Ascending aorta (tissue), 2 donors: ENCODE results near the gene ATP8A2. TPM values are rescaled to one million over a fixed set of nuclear protein-coding genes. Genes with fewer than 3 reads are reported as not detected.

ENCODE experiments used
- DNase-seq, 2 donors: peaks; one replicate each; pipeline ENCODE4 v3.0.0-alpha.2; 2019; ENCODE audit warnings: low spot score in 2 of 2
- H3K27ac ChIP-seq, 2 donors: fragments of 200-600 bp; sonication (generic); one replicate each; pipeline ENCODE4 v1.5.1; 2016 to 2017; ENCODE audit warnings: mild to moderate bottlenecking in 1 of 2
- H3K27me3 ChIP-seq: fragments of 200-600 bp; sonication (generic); one replicate; pipeline ENCODE4 v1.5.1; 2017
- H3K36me3 ChIP-seq, 2 donors: fragments of 200-600 bp; sonication (generic); one replicate each; pipeline ENCODE4 v1.5.1; 2016
- H3K4me1 ChIP-seq, 2 donors: fragments of 200-600 bp; sonication (generic); one replicate each; pipeline ENCODE4 v1.5.1; 2016 to 2017; ENCODE audit warnings: mild to moderate bottlenecking in 1 of 2
- H3K4me3 ChIP-seq, 2 donors: fragments of 200-600 bp; sonication (generic); one replicate each; pipeline ENCODE4 v1.5.1; 2016 to 2017; ENCODE audit warnings: mild to moderate bottlenecking in 1 of 2
- H3K9me3 ChIP-seq, 2 donors: fragments of 200-600 bp; sonication (generic); one replicate each; pipeline ENCODE4 v1.5.1; 2016
- CTCF ChIP-seq, 3 experiments: fragments of 200-600 bp in 2 of 3; fragments of 450-650 bp in 1 of 3; sonication (generic) in 2 of 3; IDR thresholded peaks; one replicate each; pipeline ENCODE4 v1.5.1; 2016 to 2019; ENCODE audit warnings: antibody characterized with exemption in 3 of 3, mild to moderate bottlenecking in 1 of 3, moderate library complexity in 1 of 3
- intact Hi-C: fragments of 100-400 bp; cut with DNase I; formaldehyde crosslinking; loops from one replicate; pipeline ENCODE4 v1.15.1; 2023
- total RNA-seq: library from RNA; depleted of rRNA; stranded (reverse); fragments of >200 nt; gene quantifications from one replicate; pipeline ENCODE4 v1.1.0, GENCODE V29; 2016

The ATP8A2 gene
- total RNA-seq, 1 donor from 2014 or later = under 0.01 TPM

GRCh38 chr13:25688536-25688935, 316.8 kb downstream of the ATP8A2 start:
- H3K27ac ChIP-seq = no peak overlapping the region
- H3K27me3 ChIP-seq = no peaks in the 10 kb centered on the region
- no peaks in the 10 kb centered on the region for H3K9me3 ChIP-seq
- no peak for DNase-seq
- no peaks in the 10 kb centered on the region for H3K36me3 ChIP-seq
- no peak overlapping the region for H3K4me3 ChIP-seq
- peaks cover 5 to 6% of the 10 kb centered on the region in 2 donors for H3K4me1 ChIP-seq
- TF ChIP-seq CTCF (IDR thresholded peaks at IDR 0.05) = no peak
- intact Hi-C loops = no loop called here

DNA sequence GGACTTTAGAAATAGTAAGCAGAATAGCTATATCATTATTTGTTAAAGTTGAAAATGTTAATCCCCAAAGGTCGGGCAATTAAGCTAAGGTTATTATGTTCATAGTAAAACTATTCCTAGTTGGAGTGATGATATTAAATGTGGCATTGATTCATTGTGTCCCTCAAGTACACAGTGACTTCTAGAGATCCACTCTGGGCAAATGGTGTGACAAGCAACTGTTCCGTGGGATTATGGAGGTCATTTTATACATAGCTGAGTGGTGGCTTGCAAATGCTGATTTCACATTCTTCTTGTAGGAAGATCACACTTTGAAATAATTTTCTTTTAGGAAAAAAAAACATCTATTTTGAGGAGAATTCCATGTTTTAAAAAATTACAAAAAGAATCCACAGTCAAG, 317.8 kb downstream of the ATP8A2 start:
- no peaks in the 10 kb centered on the region for H3K27me3 ChIP-seq
- DNase-seq = no peak
- no peak for TF ChIP-seq CTCF (IDR thresholded peaks at IDR 0.05)

GRCh38 chr13:25690582-25690981, 318.8 kb downstream of the ATP8A2 start:
- Histone ChIP-seq H3K36me3 (no peaks in the 10 kb centered on the region), H3K27me3 (no peaks in the 10 kb centered on the region), H3K27ac (no peak overlapping the region), H3K4me1 (peaks cover 0 to under 1% of the 10 kb centered on the region in 2 donors), H3K9me3 (no peaks in the 10 kb centered on the region), H3K4me3 (no peak overlapping the region)
- intact Hi-C loops = no loop called here
- no peak for TF ChIP-seq CTCF (IDR thresholded peaks at IDR 0.05)
- DNase-seq = no peak

More for the DNA sequence above, 317.8 kb downstream of the ATP8A2 start:
- intact Hi-C loops = no loop called here
- Histone ChIP-seq H3K36me3 (no peaks in the 10 kb centered on the region), H3K4me3 (no peak overlapping the region), H3K27ac (no peak overlapping the region), H3K4me1 (peaks cover 5 to 6% of the 10 kb centered on the region in 2 donors), H3K9me3 (no peaks in the 10 kb centered on the region)

GRCh38 chr13:25691654-25692053, 319.9 kb downstream of the ATP8A2 start:
- no peaks in the 10 kb centered on the region for H3K9me3 ChIP-seq
- no peak overlapping the region for H3K4me3 ChIP-seq
- no peaks in the 10 kb centered on the region for H3K36me3 ChIP-seq
- TF ChIP-seq CTCF (IDR thresholded peaks at IDR 0.05) = no peak
- intact Hi-C loops = no loop called here
- DNase-seq = no peak
- H3K27ac ChIP-seq = no peak overlapping the region
- H3K4me1 ChIP-seq = no peaks in the 10 kb centered on the region
- no peaks in the 10 kb centered on the region for H3K27me3 ChIP-seq

DNA sequence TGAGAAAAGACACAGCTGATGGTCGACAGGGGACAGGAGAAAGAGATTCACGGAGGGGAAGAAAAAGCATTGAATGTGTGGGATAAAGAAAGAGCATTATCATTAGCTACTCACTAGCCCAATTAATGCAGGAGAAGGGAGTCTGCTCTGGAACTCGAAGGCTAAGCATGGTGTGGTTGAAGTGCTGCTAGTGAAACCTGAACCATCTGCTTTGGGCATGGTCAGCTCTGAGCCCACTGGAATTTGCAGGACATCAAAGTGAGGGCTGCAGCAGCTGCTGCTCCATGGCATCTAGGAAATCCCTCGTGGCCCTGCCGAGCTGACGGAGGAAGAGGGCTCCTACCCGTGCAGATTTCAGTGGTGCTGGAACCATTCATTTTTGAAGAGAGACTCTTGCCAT, 320.3 kb downstream of the ATP8A2 start:
- Histone ChIP-seq H3K27me3 (no peaks in the 10 kb centered on the region), H3K36me3 (no peaks in the 10 kb centered on the region), H3K27ac (no peak overlapping the region), H3K4me1 (no peaks in the 10 kb centered on the region), H3K9me3 (no peaks in the 10 kb centered on the region), H3K4me3 (no peak overlapping the region)
- intact Hi-C loops = no loop called here
- TF ChIP-seq CTCF (IDR thresholded peaks at IDR 0.05) = no peak
- DNase-seq = no peak

- Histone ChIP-seq H3K36me3 (no peaks in the 10 kb centered on the region), H3K9me3 (no peaks in the 10 kb centered on the region), H3K27ac (no peak overlapping the region), H3K4me3 (no peak overlapping the region), H3K27me3 (no peaks in the 10 kb centered on the region), H3K4me1 (no peaks in the 10 kb centered on the region)
- intact Hi-C loops = no loop called here
- no peak for DNase-seq
- no peak for TF ChIP-seq CTCF (IDR thresholded peaks at IDR 0.05)
Observed at GRCh38 chr13:25699056-25699455, 327.3 kb downstream of the ATP8A2 start.
